Liver (tissue), 9 donors: Measurements from ENCODE around the gene ERCC3. TPM values are rescaled to one million over a fixed set of nuclear protein-coding genes. Genes with fewer than 3 reads are reported as not detected.
"Not testable (repeated sequence)": the region's sequence is repeated elsewhere in the genome, so short reads cannot be mapped to it uniquely, and the experiment has no call there.

Experiments used
- DNase-seq: peaks from one replicate; pipeline ENCODE4 v3.0.0-alpha.2; 2017; ENCODE audit warnings: low spot score
- H3K27ac ChIP-seq, 2 donors: one replicate each; pipeline ENCODE4 v1.7.0; 2013; ENCODE audit warnings: inconsistent platforms in 2 of 2, low read length in 2 of 2, control low read depth in 1 of 2, low read depth in 1 of 2, mild to moderate bottlenecking in 1 of 2
- H3K27me3 ChIP-seq, 4 donors: one replicate each; pipeline versions ENCODE4 v1.6.1 to v1.7.0; 2013; ENCODE audit warnings: low read length in 3 of 4, inconsistent platforms in 1 of 4, mild to moderate bottlenecking in 1 of 4, moderate library complexity in 1 of 4; ENCODE audit not compliant: control insufficient read depth in 4 of 4, insufficient read depth in 4 of 4
- H3K36me3 ChIP-seq, 4 donors: one replicate each; pipeline versions ENCODE4 v1.6.1 to v1.7.0; 2013; ENCODE audit warnings: low read length in 3 of 4, mild to moderate bottlenecking in 3 of 4, low read depth in 1 of 4, moderate library complexity in 1 of 4; ENCODE audit not compliant: control insufficient read depth in 4 of 4, insufficient read depth in 3 of 4
- H3K4me1 ChIP-seq, 4 donors: one replicate each; pipeline versions ENCODE4 v1.6.1 to v1.7.0; 2013; ENCODE audit warnings: low read length in 3 of 4, mild to moderate bottlenecking in 3 of 4, moderate library complexity in 1 of 4; ENCODE audit not compliant: control insufficient read depth in 4 of 4, insufficient read depth in 4 of 4
- H3K4me3 ChIP-seq, 3 donors: one replicate each; pipeline versions ENCODE4 v1.6.1 to v1.7.0; 2013; ENCODE audit warnings: low read length in 3 of 3, control low read depth in 1 of 3, low read depth in 1 of 3, mild to moderate bottlenecking in 1 of 3
- H3K9ac ChIP-seq, 2 donors: one replicate each; pipeline ENCODE4 v1.7.0; 2013; ENCODE audit warnings: low read length in 2 of 2, mild to moderate bottlenecking in 2 of 2, moderate library complexity in 2 of 2, control low read depth in 1 of 2, low read depth in 1 of 2
- H3K9me3 ChIP-seq, 4 donors: one replicate each; pipeline versions ENCODE4 v1.6.1 to v1.7.0; 2013; ENCODE audit warnings: low read length in 3 of 4; ENCODE audit not compliant: control insufficient read depth in 4 of 4
- ATF3 ChIP-seq: IDR thresholded peaks from 2 replicates; pipeline ENCODE4 v1.6.1; 2016; ENCODE audit warnings: antibody characterized with exemption
- EGR1 ChIP-seq, 2 donors: IDR thresholded peaks; 2 replicates each; pipeline ENCODE4 v1.6.1; 2016 to 2018; ENCODE audit warnings: antibody characterized with exemption in 2 of 2, low read depth in 2 of 2
- FOXA1 ChIP-seq: IDR thresholded peaks from 2 replicates; pipeline ENCODE4 v1.6.1; 2016; ENCODE audit warnings: antibody characterized with exemption
- FOXA2 ChIP-seq: IDR thresholded peaks from 2 replicates; pipeline ENCODE4 v1.6.1; 2016; ENCODE audit warnings: antibody characterized with exemption
- GABPA ChIP-seq, 2 donors: IDR thresholded peaks in 1 of 2; conservative IDR thresholded peaks in 1 of 2; 2 replicates each; pipeline ENCODE4 v1.6.1; 2016; ENCODE audit warnings: antibody characterized with exemption in 2 of 2, mild to moderate bottlenecking in 1 of 2, moderate library complexity in 1 of 2
- HNF4G ChIP-seq: IDR thresholded peaks from 2 replicates; pipeline ENCODE4 v1.6.1; 2016; ENCODE audit warnings: antibody characterized with exemption
- JUND ChIP-seq, 2 donors: IDR thresholded peaks; 2 replicates each; pipeline ENCODE4 v1.6.1; 2016; ENCODE audit warnings: antibody characterized with exemption in 2 of 2
- NR2F2 ChIP-seq: IDR thresholded peaks from 2 replicates; pipeline ENCODE4 v1.6.1; 2016; ENCODE audit warnings: antibody characterized with exemption
- RXRA ChIP-seq, 2 donors: IDR thresholded peaks; 2 replicates each; pipeline ENCODE4 v1.6.1; 2017 to 2018; ENCODE audit warnings: antibody characterized with exemption in 2 of 2, mild to moderate bottlenecking in 1 of 2
- YY1 ChIP-seq: IDR thresholded peaks from 2 replicates; pipeline ENCODE4 v1.6.1; 2016; ENCODE audit warnings: antibody characterized with exemption, mild to moderate bottlenecking
- ZBTB33 ChIP-seq: IDR thresholded peaks from 2 replicates; pipeline ENCODE4 v1.6.1; 2016; ENCODE audit warnings: antibody characterized with exemption
- WGBS: extraction: QIAGEN DNeasy Blood & Tissue Kit; methylation state at CpG from one replicate; pipeline ENCODE4 v1.1.7; 2013; 5-methylcytosine and 5-hydroxymethylcytosine counted together
- polyA plus RNA-seq, 2 donors: library from polyadenylated mRNA; stranded (reverse) in 1 of 2; unstranded in 1 of 2; fragments of 200-250 nt in 1 of 2; fragments of >200 nt in 1 of 2; fragmentation: Nextera tagmentation in 1 of 2; extraction: Ambion mirVana in 1 of 2; gene quantifications; one replicate each; pipeline versions ENCODE4 v1.2.1 to v1.2.3, GENCODE V29; 2013 to 2015
- total RNA-seq, 2 donors: library from RNA; depleted of rRNA; stranded (reverse); fragments of >200 nt; gene quantifications; one replicate each; pipeline ENCODE4 v1.2.3, GENCODE V29; 2014
- TF ChIP-seq, protein P1 (sequence below): IDR thresholded peaks from 2 replicates; pipeline ENCODE4 v1.6.1; 2016; ENCODE audit warnings: antibody characterized with exemption, mild to moderate bottlenecking
- donor health status: healthy.
- donor health status: healthy.
- donor health status: healthy.
- donor health status: healthy.
- donor health status: healthy.

The ERCC3 gene
- total and polyA plus RNA-seq, 4 donors: 12.4 to 38.3 (median 17.4) TPM

- no peaks in the 10 kb centered on the region for H3K36me3 ChIP-seq
- no peaks in the 10 kb centered on the region for H3K9me3 ChIP-seq
- peaks cover 2 to 8% (median 5%) of the 10 kb centered on the region in 4 donors for H3K4me1 ChIP-seq
- no peak overlapping the region for H3K27ac ChIP-seq
- no peak overlapping the region for H3K9ac ChIP-seq
- H3K27me3 ChIP-seq: no peaks in the 10 kb centered on the region
- 81% methylated on average over 12 of the region's 12 CpGs for WGBS
- H3K4me3 ChIP-seq: no peak overlapping the region
- DNase-seq: no peak
- TF ChIP-seq HNF4G (no peak), ATF3 (no peak), FOXA2 (no peak), ZBTB33 (no peak), GABPA (IDR thresholded peaks at IDR 0.05 in 1 of 2, conservative IDR thresholded peaks at IDR 0.05 in 1 of 2) (no peak), RXRA (IDR thresholded peaks at IDR 0.05) (no peak), JUND (IDR thresholded peaks at IDR 0.05) (no peak), YY1 (no peak), EGR1 (IDR thresholded peaks at IDR 0.05; ENCODE audit: low read depth in 2 of 2) (no peak), FOXA1 (no peak), NR2F2 (no peak)
- TF ChIP-seq, protein P1, sequence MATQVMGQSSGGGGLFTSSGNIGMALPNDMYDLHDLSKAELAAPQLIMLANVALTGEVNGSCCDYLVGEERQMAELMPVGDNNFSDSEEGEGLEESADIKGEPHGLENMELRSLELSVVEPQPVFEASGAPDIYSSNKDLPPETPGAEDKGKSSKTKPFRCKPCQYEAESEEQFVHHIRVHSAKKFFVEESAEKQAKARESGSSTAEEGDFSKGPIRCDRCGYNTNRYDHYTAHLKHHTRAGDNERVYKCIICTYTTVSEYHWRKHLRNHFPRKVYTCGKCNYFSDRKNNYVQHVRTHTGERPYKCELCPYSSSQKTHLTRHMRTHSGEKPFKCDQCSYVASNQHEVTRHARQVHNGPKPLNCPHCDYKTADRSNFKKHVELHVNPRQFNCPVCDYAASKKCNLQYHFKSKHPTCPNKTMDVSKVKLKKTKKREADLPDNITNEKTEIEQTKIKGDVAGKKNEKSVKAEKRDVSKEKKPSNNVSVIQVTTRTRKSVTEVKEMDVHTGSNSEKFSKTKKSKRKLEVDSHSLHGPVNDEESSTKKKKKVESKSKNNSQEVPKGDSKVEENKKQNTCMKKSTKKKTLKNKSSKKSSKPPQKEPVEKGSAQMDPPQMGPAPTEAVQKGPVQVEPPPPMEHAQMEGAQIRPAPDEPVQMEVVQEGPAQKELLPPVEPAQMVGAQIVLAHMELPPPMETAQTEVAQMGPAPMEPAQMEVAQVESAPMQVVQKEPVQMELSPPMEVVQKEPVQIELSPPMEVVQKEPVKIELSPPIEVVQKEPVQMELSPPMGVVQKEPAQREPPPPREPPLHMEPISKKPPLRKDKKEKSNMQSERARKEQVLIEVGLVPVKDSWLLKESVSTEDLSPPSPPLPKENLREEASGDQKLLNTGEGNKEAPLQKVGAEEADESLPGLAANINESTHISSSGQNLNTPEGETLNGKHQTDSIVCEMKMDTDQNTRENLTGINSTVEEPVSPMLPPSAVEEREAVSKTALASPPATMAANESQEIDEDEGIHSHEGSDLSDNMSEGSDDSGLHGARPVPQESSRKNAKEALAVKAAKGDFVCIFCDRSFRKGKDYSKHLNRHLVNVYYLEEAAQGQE: no peak
Measured at GRCh38 chr2:127225186-127225960, 68.6 kb downstream of the ERCC3 start.

DNA sequence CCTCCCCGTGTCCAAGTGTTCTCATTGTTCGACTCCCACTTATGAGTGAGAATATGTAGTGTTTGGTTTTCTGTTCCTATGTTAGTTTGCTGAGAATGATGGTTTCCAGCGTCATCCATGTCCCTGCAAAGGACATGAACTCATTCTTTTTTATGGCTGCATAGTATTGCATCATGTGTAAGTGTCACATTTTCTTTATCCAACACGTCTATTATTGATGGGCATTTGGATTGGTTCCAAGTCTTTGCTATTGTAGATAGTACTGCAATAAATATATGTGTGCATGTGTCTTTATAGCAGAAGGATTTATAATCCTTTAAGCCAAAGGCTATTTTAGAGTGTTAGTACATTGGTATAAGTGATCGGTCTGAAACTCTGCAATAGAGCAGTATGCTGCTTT lies 69.8 kb downstream of the ERCC3 start:
- WGBS: 75% methylated on average over 5 of the region's 5 CpGs
- H3K36me3 ChIP-seq, H3K27me3 ChIP-seq, H3K9ac ChIP-seq, H3K27ac ChIP-seq, H3K9me3 ChIP-seq, DNase-seq, H3K4me3 ChIP-seq: not testable (repeated sequence)
- peaks cover 6 to 14% (median 10%) of the 10 kb centered on the region in 4 donors for H3K4me1 ChIP-seq
